ENCODE data around the gene ARFGEF3.
"Not testable (repeated sequence)": the region's sequence is repeated elsewhere in the genome, so short reads cannot be mapped to it uniquely, and the experiment has no call there.

Gene ARFGEF3

GRCh38 chr6:138161338-138162110, at the start of gene ARFGEF3:
TSS of gene ARFGEF3 (plus strand) at chr6:138161939. CDS start at chr6:138162087, 148 bp downstream.
- DNase-seq (ENCODE audit: low read depth in 2 of 2): peak; percentile 31 to 51

- no peak for DNase-seq (ENCODE audit: low read depth in 2 of 2)
Measured at GRCh38 chr6:138113588-138114210, 48.0 kb upstream of the ARFGEF3 start.

GRCh38 chr6:138115201-138115600, 46.5 kb upstream of the ARFGEF3 start:
- no peak for DNase-seq (ENCODE audit: low read depth in 2 of 2)

- DNase-seq (ENCODE audit: low read depth in 2 of 2): peak in 1 of 2 donors; percentile 36
Measured at GRCh38 chr6:138115877-138116660, 45.7 kb upstream of the ARFGEF3 start.

GRCh38 chr6:138116661-138116999, 45.1 kb upstream of the ARFGEF3 start:
- DNase-seq (ENCODE audit: low read depth in 2 of 2): no peak

GRCh38 chr6:138117376-138117914, 44.3 kb upstream of the ARFGEF3 start:
- DNase-seq (ENCODE audit: low read depth in 2 of 2): no peak

GRCh38 chr6:138119229-138119628, 42.5 kb upstream of the ARFGEF3 start:
- DNase-seq (ENCODE audit: low read depth in 2 of 2): not testable (repeated sequence)

GRCh38 chr6:138119976-138120375, 41.8 kb upstream of the ARFGEF3 start:
- no peak for DNase-seq (ENCODE audit: low read depth in 2 of 2)

- DNase-seq (ENCODE audit: low read depth in 2 of 2): no peak
Measured at GRCh38 chr6:138124096-138124495, 37.6 kb upstream of the ARFGEF3 start.

- DNase-seq (ENCODE audit: low read depth in 2 of 2): no peak
Measured at GRCh38 chr6:138128096-138128495, 33.6 kb upstream of the ARFGEF3 start.

- no peak for DNase-seq (ENCODE audit: low read depth in 2 of 2)
Measured at GRCh38 chr6:138129190-138129589, 32.5 kb upstream of the ARFGEF3 start.

GRCh38 chr6:138142806-138143205, 18.9 kb upstream of the ARFGEF3 start:
- no peak for DNase-seq (ENCODE audit: low read depth in 2 of 2)

GRCh38 chr6:138145402-138145801, 16.3 kb upstream of the ARFGEF3 start:
- DNase-seq (ENCODE audit: low read depth in 2 of 2): no peak

- DNase-seq (ENCODE audit: low read depth in 2 of 2): no peak
Measured at GRCh38 chr6:138146544-138146943, 15.2 kb upstream of the ARFGEF3 start.

GRCh38 chr6:138155443-138155842, 6.3 kb upstream of the ARFGEF3 start:
- DNase-seq (ENCODE audit: low read depth in 2 of 2): no peak

- DNase-seq (ENCODE audit: low read depth in 2 of 2): no peak
Measured at GRCh38 chr6:138157986-138158638, 3.6 kb upstream of the ARFGEF3 start.

- no peak for DNase-seq (ENCODE audit: low read depth in 2 of 2)
Measured at GRCh38 chr6:138159246-138159645, 2.5 kb upstream of the ARFGEF3 start.

- DNase-seq (ENCODE audit: low read depth in 2 of 2): no peak
Measured at GRCh38 chr6:138160329-138161087, 1.2 kb upstream of the ARFGEF3 start.

GRCh38 chr6:138161088-138161337, 726 bp upstream of the ARFGEF3 start:
- no peak for DNase-seq (ENCODE audit: low read depth in 2 of 2)

GRCh38 chr6:138162111-138162954, 594 bp downstream of the ARFGEF3 start:
- no peak for DNase-seq (ENCODE audit: low read depth in 2 of 2)

Data from activated CD4-positive, alpha-beta T cell treated with anti-CD3 and anti-CD28 coated beads for 24 hours (primary cell).